HG02885 (cell line): Measurements from ENCODE around the gene WDR64.
"Not testable (repeated sequence)": the region's sequence is repeated elsewhere in the genome, so short reads cannot be mapped to it uniquely, and the experiment has no call there.

Source experiments
- ATAC-seq: cut with Tn5 transposase; IDR thresholded peaks from one replicate; pipeline ENCODE4 v1.9.1; 2021; ENCODE audit warnings: mild to moderate bottlenecking; ENCODE audit not compliant: unreplicated experiment, poor library complexity

WDR64 gene

DNA sequence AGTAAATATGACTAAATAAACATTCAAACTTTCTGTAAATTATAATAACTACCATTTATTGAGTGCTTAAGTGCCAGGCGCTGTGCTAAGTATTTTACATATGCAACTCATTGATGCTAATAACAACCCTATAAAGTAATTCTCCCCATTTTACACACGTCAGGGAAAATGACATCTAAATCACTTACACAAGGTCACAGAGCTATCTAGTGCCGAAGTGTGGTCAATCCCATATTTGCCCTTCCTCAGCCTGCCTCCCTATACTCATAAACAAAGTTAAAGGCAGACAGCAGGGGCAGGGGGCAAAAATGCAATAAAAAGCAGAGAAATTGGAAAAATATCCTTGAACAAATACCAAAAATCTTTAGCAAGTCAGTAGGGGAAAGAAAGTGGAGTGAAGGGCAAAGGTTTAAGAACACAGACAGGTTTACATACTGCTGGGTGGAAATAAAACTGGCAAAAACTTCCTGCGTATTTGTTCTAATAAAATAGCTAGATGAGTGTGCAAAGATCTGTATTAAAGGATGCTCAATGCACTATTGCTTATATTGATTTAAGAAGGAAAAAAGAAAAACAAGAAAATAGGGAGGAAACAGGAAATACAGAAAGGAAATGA is 72.8 kb downstream of the WDR64 start:
- no peak for ATAC-seq

DNA sequence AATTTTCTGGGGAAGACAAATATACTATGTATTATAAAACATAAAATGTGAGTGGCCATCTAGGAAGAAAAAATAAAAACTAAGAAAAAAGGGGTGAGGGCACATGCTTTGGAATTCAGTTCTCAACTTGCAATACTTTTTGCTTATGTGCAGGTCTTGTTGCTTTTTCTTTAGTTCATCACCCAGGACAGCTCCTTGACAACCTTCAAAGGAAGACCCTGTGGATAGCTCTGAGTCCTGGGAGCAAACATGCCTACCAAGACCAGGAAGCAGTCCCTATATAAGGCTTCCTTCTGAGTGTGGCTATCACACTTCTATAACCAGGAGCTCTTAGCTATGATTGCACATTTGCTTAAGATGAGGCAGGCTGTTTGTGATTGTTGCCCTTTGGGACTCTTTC is 78.0 kb downstream of the WDR64 start:
- no peak for ATAC-seq

DNA sequence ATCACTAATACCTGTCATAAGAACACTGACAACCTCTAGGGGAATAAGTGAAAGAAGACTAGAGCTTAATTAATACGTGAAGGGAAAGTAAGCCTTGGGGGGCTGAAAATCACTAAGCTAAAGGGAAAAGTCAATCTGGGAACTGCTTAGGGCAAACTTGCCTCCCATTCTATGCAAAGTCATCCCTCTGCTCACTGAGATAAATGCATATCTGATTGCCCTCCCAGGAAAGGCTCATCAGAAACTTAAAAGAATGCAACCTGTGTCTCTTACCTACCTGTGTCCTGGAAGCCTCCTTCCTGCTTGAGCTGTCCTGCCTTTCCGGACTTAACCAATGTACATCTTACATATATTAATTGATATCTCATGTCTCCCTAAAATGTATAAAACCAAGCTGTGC is 81.8 kb downstream of the WDR64 start:
- no peak for ATAC-seq

DNA sequence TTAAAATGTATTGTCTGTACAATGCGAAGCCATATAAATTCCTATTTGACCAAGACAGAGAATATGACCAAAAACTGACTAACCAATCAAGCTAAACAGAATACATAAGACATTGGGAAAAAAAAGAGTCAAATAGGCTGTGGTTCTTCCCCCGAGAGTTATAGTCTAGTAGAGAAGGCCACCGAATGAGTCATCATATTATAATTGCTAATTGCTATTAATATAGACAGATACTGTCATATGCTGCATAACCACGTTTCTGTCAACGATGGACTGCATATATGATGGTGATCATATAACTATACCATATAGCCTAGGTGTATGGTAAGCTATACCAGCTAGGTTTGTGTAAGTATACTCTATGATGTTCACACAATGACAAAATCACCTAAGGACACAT is 82.5 kb downstream of the WDR64 start:
- no peak for ATAC-seq

DNA sequence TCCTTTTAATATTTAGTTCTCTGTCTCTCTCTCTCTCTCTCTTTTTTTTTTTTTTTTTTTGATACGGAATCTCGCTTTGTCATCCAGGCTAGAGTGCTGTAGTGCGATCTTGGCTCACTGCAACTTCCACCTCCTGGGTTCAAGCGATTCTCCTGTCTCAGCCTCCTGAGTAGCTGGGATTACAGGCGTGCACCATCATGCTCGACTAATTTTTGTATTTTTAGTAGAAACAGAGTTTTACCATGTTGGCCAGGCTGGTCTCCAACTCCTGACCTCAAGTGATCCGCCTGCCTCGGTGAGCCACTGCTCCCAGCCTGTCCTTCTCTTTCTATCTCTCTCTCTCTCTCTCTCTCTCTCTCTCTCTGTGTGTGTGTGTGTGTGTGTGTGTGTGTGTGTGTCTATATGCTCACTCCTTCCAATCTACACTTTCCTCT is 83.4 kb downstream of the WDR64 start:
- ATAC-seq = not testable (repeated sequence)

DNA sequence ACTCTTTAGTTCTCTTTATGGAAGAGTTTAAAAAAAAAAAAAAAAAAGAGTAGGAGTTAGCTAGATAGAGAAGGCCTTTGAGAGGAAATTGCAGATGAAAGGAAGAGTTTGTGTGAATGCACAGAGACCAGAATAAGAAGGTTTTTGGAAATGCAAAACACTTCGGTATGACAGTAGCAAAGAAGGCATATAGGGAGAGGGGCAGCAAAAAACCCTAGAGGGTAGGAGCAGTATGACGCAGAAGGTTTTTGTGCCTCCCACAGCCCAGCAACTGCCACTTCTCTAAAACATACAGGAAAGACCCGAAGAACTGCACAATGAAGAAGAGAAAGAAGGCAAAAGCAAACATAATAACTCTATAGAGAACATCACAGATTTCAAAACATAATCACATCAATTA is 84.3 kb downstream of the WDR64 start:
- ATAC-seq = no peak

DNA sequence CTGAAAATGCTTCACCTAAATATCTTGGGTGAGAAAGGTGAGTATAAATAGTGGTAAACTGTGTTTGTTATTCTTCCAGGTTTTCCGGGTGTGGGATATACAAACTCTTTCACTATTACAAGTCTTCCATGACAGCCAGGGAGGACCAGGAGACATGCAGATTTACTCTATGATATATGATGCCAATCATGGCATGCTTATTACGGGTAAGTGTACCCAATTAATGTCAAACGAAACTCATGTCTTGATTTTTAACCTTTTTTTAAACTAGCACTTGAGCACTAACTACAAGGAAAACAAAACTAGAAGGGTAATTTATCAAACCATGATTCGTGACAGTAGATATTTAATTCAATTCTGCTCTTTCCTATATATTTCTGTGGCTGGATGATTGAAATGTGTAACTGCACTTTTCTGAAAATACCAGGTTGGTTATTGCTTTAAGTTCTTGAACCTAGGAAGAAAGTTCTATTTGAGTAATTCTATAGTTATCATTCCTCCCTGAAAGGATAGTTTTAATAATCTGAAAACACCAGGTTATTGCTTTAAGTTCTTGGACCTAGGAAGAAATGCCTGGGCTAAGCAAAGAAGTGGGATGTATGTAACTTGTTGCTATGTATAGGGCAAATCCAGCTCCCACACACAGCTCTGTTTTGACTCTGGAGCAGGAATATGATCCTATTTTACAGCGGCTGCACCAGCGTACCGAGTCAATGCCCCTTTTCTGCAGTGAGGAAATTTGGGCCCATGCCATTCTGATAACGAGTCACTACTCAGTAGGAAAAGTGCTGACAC is 86.4 kb downstream of the WDR64 start:
- ATAC-seq = no peak

DNA sequence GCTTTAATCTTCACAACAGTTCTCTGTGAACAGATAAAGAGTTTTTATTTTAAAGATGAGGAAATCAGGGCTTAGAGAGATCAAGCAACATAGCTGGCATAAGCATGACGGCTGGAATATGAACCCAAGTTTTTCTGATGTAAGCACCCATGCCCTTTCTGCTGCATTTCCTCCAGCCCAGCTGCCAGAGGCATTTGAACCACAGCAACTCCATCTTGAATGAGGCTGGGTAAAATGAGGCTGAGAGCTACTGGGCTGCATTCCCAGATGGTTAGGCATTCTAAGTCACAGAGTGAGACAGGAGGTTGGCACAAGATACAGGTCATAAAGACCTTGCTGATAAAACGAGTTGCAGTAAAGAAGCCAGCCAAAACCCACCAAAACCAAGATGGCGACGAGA is 90.0 kb downstream of the WDR64 start:
- no peak for ATAC-seq

DNA sequence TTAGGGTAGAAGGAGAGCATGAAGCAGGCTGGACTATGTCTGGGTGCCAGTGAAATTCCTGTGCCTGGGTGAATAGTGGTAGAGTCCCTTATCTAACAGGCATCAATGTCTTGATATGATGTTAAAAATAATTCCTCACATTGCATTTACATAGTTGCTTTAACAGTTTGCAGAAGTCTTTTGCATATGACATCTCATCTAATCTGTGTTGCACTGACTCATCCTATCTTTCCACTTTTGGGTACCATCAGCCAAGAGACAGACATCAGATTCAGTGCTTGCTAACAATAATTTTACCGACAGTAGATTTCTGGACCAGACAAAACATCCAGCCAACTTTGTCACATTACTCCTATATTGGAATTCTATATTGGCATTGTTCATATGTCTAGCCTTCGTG is 92.5 kb downstream of the WDR64 start:
- no peak for ATAC-seq

DNA sequence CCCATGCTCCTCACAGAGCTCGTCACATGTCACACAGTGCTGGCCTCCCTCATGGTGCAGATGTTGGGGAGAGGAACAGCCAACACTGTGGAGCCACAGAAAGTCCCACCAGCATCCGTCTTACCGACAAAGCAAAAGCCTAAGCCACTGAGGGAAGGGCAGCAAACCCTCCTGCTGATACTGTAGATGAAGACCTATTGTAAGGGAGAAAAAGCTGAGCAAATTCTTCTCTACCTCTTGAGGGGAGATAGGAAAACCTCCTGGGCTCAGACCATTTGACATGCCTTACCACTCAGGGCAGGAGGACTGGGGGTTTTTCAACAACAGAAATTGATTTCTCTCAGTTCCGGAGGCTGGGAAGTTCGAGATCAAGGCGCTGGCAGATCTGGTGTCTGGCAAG is 95.9 kb downstream of the WDR64 start:
- no peak for ATAC-seq

DNA sequence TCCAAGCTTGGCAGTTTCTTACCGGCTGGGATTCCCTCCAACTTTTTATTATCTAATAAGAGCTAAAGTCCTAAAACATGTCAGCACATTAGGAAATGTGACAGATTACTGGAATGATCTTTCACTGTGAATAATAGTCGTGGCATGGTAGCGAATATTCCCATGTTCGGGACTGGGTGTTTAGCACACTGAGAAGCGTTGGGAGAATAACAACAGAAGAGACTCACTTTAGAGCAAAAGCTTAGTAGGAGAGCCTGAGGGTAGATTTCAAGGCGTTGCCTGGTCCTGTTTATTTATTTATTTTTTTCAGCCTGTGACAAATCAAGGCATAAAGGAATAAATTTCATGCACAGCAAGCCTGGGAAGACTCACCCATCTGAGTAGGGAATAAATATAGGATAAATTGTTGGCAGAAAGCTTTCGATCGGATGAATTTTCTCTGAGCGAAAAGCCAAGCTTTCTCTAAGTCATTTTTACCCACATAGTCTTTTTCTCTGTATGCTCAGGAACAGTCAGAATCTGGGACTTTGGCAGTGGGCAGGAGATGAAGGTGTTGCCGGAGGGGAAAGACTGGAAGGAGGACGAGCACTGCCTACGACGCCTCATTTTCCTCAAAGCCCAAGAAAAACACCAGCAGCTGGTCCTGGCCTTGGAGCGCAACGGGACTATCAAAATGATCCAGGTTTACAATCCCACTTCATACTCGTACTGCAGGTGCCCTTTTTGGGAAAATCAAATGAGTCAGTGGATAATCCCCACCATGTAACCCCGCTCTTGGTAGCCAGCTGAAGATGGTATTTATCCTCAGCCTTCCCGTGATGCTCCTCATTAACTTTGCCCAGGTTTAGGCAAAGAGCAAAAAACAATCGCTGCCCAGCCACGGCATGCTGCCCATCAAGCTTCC is 97.2 kb downstream of the WDR64 start:
- ATAC-seq = no peak

DNA sequence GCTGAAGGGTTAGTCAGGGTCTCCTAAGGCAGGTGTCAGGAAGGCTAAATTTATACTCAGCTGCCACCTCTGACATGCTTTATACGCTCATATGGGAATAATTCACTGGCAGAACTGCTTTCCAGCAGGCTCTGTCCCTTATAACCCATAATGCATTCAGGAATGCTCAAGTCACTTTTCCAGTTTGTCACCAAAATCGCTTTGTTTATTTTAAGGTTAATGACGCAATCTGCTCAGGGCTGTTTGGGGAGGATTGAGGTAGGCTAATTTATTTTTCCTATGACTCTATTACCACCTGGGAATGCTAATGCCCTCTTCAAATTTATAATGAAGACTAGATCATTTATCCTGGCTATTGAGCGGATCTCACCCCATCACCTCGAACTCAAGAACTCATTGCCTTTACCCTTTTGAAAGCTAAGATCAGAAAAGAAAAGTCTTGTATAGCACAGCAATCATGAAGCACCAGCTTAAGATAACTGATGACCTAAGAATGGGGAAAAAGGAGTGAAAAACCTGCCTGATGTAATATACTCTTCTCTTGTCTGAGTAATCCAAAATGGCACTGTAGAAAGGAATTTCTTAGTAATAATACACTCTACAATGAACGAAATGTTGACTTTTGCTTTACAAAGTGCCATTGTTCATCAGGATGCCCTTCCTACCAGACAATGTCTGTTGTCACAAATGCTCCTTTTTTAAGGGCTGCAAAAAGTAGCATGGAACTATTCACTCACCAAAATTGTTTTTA is 98.0 kb downstream of the WDR64 start:
- no peak for ATAC-seq

DNA sequence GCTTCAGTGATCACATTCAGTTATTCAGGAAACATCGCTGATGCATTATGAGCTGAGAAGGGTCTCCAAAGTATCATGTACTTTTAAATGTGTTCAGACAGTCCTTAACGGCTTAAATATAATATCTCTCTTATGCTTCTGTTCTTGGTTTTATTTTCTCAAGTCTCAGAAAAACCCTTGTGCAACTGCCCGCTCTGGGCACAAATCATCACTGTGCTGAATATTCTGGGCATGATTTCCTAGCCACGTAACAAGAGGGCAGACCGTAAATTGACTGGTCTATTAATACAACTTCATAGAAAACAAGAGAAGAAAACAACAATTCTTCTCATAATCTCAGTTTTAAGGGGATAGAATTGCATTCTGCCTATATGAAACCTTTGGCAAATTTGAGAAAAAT is 99.4 kb downstream of the WDR64 start:
- ATAC-seq = no peak

DNA sequence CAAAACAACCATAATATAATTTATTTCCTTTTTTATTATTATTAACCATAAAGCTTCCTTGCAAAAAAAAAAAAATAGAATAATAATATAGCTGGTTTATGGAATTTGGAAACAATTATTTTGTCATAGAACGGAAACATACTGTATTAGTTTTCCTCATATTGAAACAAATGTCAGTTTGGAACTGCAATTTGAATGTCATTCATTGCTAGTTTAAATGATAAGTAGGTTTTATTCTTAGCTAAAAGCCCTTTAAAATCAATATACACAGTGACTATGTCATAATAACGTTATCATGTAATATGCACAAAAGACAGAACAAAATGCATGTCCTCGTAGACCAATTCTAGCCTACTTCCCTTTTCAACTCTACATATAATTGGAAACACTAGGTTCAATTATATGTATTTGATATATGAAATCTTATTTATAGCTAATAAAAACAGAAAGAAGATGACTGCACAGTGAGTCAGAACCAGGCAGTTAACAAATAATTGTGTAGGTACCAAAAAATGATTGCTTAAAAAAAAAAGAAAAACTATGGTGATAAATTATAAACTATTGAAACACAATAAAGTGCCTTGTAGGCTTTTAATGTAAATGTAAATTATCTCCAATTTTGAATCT is 110.7 kb downstream of the WDR64 start:
- no peak for ATAC-seq

DNA sequence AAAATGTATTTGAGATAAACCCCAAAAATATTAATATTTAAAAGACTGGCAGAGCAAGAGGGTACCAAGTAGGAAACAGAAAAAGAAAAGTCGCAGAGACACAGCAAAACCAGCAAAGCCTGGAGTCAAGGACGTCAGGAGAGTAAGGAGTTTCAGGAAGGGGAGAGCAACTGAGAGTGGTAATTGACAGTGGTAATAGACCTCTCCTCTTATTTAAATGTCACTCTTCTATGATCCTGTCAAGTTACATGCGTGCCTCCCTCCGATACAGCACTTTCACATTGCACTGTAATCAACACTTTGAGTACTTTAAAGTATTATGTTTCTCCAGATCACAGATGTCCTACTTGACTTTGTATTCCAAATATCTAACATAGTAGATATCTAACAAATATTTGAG is 113.3 kb downstream of the WDR64 start:
- ATAC-seq = no peak

DNA sequence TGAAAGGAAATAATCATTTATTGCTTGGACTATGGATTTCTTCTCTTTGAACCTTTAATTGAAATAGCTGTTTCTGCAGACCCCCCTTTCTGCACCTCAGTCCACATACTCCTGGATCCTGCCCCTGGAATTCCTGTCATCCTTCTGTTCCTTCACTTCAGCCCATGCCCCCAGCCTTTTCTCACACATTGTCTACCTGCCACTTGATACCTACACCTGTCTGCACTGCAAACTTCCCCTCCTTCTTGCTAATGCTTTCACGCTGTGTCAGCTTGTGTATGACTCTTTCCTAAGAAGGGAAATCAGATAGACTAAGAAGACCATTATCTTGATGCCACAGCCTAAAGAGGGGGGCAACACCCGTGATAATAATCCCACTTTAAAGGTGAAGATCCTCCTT is 115.7 kb downstream of the WDR64 start:
- no peak for ATAC-seq

DNA sequence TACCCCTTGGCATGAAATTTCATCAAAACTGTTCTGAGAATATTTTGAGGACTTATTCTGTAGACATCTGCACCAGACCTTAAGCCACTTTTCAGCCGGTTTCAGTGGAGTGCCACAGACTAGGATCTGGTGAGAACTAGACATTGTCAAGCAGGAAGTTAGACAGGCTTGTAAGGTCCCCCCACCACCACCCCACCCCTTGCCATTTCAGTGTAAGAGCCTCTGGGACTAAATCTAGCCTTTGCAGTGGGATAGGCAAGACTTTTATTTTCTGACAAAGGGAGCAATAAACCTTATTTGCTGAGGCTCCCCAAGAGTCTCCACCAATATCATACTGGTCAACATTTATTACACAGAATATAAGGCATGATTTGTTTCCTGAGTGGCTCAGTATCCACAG is 118.0 kb downstream of the WDR64 start:
- ATAC-seq = no peak

DNA sequence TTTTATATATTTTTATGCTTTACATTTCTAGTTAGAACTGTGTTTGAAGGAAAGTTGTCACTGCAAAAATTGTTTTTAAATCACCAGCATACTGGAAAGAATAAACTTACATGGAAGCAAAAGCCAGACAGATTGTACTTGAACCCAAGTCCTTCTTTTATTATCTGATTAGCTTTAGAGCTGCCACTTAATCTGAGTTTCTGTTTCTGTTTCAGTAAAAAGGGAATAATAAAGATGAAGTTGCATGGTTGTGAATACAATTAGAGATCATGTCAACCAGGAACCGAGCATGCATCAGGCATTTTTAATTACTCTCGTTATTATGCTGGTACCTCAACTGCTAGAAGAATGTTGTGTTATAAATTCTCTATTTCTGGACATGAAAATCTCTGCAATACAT is 119.0 kb downstream of the WDR64 start:
- ATAC-seq = no peak

DNA sequence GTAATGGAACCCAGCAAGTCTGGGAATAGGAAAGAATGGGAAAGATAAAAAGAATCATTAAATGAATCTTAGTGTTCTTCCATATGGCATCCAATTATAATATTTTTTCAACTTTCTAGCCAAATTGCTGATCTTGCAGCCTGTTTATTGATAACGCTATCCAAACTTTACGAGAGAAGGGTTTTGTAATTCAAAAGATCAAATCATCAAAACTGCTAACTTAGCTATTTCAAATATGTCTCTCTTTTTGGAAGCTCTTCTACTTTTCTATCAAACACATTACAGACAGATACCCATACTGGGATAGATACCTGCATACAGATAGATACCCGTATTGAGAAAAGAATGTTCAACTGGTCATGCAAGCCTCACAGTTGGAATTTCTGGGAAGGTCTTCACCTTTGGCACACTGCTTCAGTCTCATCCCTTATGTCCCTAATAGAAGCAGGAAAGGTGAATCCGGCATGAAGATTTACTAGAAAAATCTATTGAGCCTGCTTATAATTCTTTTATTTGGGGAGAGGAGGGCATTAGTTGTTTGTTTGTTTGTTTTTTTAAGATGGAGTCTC is 120.9 kb downstream of the WDR64 start:
- ATAC-seq = no peak

DNA sequence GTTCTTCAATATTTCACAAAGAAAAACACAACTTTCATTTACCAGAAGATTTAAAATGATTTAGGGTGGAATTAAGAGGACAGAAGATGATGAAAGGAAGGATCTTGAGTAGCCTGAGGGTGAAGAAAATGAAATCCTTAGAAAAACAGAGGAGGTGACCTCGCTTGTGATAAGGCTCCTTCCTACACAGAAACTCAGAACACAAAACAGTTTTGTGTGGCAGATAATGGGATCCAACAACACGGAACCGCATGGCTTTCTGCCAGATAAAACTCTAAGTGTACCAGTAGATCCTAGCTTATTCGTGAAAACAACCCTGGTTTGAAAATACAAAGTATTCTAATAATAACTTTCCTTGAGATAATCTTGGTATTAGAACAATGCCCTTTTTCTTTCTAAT is 121.9 kb downstream of the WDR64 start:
- ATAC-seq = no peak
